ENCODE measurements around the gene HOXA6.
A peak's percentile ranks its signal among the peaks of the same experiment; 100 is the strongest.

HOXA6 gene

GRCh38 chr7:27184337-27185012, 36.9 kb upstream of the HOXA6 start:
- peak; percentile 68 for DNase-seq (ENCODE audit: low spot score)

- peak; percentile 39 for DNase-seq (ENCODE audit: low spot score)
Observed at GRCh38 chr7:27183682-27184336, 36.2 kb upstream of the HOXA6 start.

- peak; percentile 39 for DNase-seq (ENCODE audit: low spot score)
Observed at GRCh38 chr7:27182861-27183681, 35.5 kb upstream of the HOXA6 start.

- DNase-seq (ENCODE audit: low spot score), result no peak
Observed at GRCh38 chr7:27182285-27182841, 34.8 kb upstream of the HOXA6 start.

- DNase-seq (ENCODE audit: low spot score), result no peak
Observed at GRCh38 chr7:27181795-27182275, 34.3 kb upstream of the HOXA6 start.

- no peak for DNase-seq (ENCODE audit: low spot score)
Observed at GRCh38 chr7:27180431-27181420, 33.2 kb upstream of the HOXA6 start.

- peak; percentile 82 for DNase-seq (ENCODE audit: low spot score)
Observed at GRCh38 chr7:27179503-27180430, 32.2 kb upstream of the HOXA6 start.

GRCh38 chr7:27179030-27179429, 31.5 kb upstream of the HOXA6 start:
- DNase-seq (ENCODE audit: low spot score), result peak; percentile 39

- peak; percentile 64 for DNase-seq (ENCODE audit: low spot score)
Observed at GRCh38 chr7:27178366-27178765, 30.8 kb upstream of the HOXA6 start.

GRCh38 chr7:27177795-27178320, 30.3 kb upstream of the HOXA6 start:
- DNase-seq (ENCODE audit: low spot score), result no peak

GRCh38 chr7:27176962-27177794, 29.6 kb upstream of the HOXA6 start:
- no peak for DNase-seq (ENCODE audit: low spot score)

GRCh38 chr7:27176524-27176845, 28.9 kb upstream of the HOXA6 start:
- DNase-seq (ENCODE audit: low spot score), result no peak

- no peak for DNase-seq (ENCODE audit: low spot score)
Observed at GRCh38 chr7:27175626-27176523, 28.3 kb upstream of the HOXA6 start.

- no peak for DNase-seq (ENCODE audit: low spot score)
Observed at GRCh38 chr7:27174874-27175625, 27.5 kb upstream of the HOXA6 start.

GRCh38 chr7:27173956-27174873, 26.6 kb upstream of the HOXA6 start, which contains the start of gene HOXA10:
Gene HOXA10 (minus strand): TSS chr7:27174320. CDS start chr7:27174306, 14 bp downstream.
- no peak for DNase-seq (ENCODE audit: low spot score)

- peak; percentile 54 for DNase-seq (ENCODE audit: low spot score)
Observed at GRCh38 chr7:27173511-27173955, 26.0 kb upstream of the HOXA6 start.

All from RKO (cell line).